Body of pancreas (tissue), 4 donors: ENCODE measurements around the gene KIF18A. TPM values are rescaled to one million over a fixed set of nuclear protein-coding genes. Genes with fewer than 3 reads are reported as not detected.

Experiments used
- ATAC-seq: fragments of 150-250 bp; one replicate; pipeline ENCODE4 v1.9.1; 2016
- DNase-seq, 4 donors: peaks; one replicate each; pipeline ENCODE4 v3.0.0-alpha.2; 2019
- H3K27ac ChIP-seq, 4 donors: fragments of 200-600 bp; sonication (generic); 1 replicate in 3 of 4; 2 replicates in 1 of 4; pipeline versions ENCODE4 v1.5.1 to v1.6.1; 2016 to 2019; ENCODE audit warnings: mild to moderate bottlenecking in 1 of 4, mixed read lengths in 1 of 4, moderate library complexity in 1 of 4
- H3K27me3 ChIP-seq, 2 donors: fragments of 200-600 bp; sonication (generic); one replicate each; pipeline ENCODE4 v1.6.0; 2016; ENCODE audit warnings: mild to moderate bottlenecking in 1 of 2
- H3K36me3 ChIP-seq, 2 donors: fragments of 200-600 bp; sonication (generic); replicated peaks in 1 of 2; 2 replicates each; pipeline ENCODE4 v1.5.1; 2016; ENCODE audit warnings: low read depth in 2 of 2; ENCODE audit not compliant: insufficient read depth in 1 of 2
- H3K4me1 ChIP-seq: fragments of 200-600 bp; sonication (generic); one replicate; pipeline ENCODE4 v1.6.0; 2016
- H3K4me3 ChIP-seq, 2 donors: fragments of 200-600 bp; sonication (generic); 1 replicate in 1 of 2; 2 replicates in 1 of 2; pipeline ENCODE4 v1.5.1; 2016 to 2019
- H3K9me3 ChIP-seq, 3 donors: fragments of 200-600 bp; sonication (generic); 1 replicate in 2 of 3; 2 replicates in 1 of 3; pipeline ENCODE4 v1.5.1; 2016
- POLR2A ChIP-seq, 3 donors: fragments of 450-650 bp; IDR thresholded peaks; one replicate each; pipeline ENCODE4 v1.6.1; 2016; ENCODE audit warnings: antibody characterized with exemption in 3 of 3, mild to moderate bottlenecking in 2 of 3
- WGBS, 2 donors: methylation state at CpG; one replicate each; pipeline ENCODE4 v1.1.5; 2017; 5-methylcytosine and 5-hydroxymethylcytosine counted together
- intact Hi-C: fragments of 100-400 bp; cut with DNase I; formaldehyde crosslinking; loops from one replicate; pipeline ENCODE4 v1.15.1; 2023
- total RNA-seq, 2 donors: library from RNA; depleted of rRNA; stranded (reverse); fragments of >200 nt; gene quantifications; one replicate each; pipeline ENCODE4 v1.1.0, GENCODE V29; 2016
- TF ChIP-seq, protein P1 (sequence below), 7 experiments: fragments of 450-650 bp in 4 of 7; fragments of 200-600 bp in 3 of 7; sonication (generic) in 3 of 7; IDR thresholded peaks; one replicate each; pipeline ENCODE4 v1.5.1; 2016 to 2019; ENCODE audit warnings: antibody characterized with exemption in 7 of 7

Gene KIF18A
- total RNA-seq, 2 donors from 2014 or later: 0.52 TPM; not detected in 1

DNA sequence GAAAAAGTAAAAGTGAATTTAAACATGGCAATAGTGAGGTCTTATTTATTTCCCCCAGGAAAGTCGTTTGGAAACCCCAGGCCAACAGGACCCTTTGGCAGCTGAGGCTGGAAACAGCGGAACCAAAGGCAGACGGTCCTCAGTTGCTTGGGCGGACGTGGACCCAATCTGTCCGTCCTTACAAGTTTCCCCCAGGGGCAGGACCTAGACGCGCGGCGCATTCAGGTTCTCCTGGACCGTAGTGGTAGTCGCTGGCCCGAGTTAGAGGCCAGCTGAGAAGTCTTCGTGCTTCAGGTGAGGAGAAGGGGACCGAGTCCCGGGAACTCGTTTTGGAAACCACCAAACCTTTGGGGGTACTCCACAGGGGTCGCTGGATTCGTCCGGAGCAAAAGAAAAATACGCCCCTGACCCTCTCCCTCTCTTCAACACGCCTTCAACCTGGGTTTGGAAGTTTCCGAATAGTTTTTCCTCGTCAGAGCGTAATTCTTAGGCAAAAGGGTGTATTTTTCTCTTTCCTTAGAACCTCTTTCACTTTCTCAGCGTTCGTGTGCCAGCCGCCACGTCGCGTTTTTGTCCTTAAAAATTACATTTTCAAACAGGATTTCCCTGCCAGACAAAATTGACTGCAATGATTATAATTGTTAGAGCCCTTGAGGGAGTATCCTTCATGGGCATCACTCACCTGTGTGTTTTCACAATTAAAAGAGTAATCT lies 2.3 kb upstream of the KIF18A start:
- no peaks in the 10 kb centered on the region for H3K27me3 ChIP-seq
- H3K27ac ChIP-seq: peak overlapping the region; percentile 45 to 83 (median 79)
- no peaks in the 10 kb centered on the region for H3K9me3 ChIP-seq
- H3K4me3 ChIP-seq: peak overlapping the region; percentile 21 to 39
- peak; percentile 73 to 82 (median 74) for DNase-seq
- H3K36me3 ChIP-seq: no peaks in the 10 kb centered on the region
- intact Hi-C loops: no loop called here
- H3K4me1 ChIP-seq: peaks cover 35% of the 10 kb centered on the region
- 0 to 1% methylated on average over 30 to 31 of the region's 31 CpGs for WGBS, 2 donors
- ATAC-seq: peak; percentile 57
- TF ChIP-seq, protein P1, sequence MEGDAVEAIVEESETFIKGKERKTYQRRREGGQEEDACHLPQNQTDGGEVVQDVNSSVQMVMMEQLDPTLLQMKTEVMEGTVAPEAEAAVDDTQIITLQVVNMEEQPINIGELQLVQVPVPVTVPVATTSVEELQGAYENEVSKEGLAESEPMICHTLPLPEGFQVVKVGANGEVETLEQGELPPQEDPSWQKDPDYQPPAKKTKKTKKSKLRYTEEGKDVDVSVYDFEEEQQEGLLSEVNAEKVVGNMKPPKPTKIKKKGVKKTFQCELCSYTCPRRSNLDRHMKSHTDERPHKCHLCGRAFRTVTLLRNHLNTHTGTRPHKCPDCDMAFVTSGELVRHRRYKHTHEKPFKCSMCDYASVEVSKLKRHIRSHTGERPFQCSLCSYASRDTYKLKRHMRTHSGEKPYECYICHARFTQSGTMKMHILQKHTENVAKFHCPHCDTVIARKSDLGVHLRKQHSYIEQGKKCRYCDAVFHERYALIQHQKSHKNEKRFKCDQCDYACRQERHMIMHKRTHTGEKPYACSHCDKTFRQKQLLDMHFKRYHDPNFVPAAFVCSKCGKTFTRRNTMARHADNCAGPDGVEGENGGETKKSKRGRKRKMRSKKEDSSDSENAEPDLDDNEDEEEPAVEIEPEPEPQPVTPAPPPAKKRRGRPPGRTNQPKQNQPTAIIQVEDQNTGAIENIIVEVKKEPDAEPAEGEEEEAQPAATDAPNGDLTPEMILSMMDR (IDR thresholded peaks at IDR 0.05): peak in 2 of 7 experiments; percentile 15 to 16
- TF ChIP-seq POLR2A (IDR thresholded peaks at IDR 0.05): peak in 2 of 3 donors; percentile 61 to 72

DNA sequence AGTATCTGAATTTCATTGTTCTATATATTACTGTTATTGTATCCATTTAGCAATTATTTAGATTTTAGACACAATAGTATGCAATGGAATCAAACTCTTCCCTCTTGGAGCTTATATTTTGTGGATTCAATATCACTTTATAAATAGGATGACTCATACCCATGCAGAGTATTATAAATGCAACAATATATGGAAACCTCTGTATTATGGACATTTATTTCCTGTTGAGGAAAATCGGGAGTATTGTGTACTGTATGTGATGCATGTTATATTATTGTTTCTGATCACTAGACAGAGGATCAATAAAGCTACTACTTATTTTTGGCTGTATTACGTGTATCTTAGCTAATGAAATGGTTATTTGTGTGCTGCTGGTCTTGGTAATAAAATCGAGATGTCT lies 1.0 kb upstream of the KIF18A start:
- 37 to 56% methylated on average over 3 of the region's 3 CpGs for WGBS, 2 donors
- TF ChIP-seq, protein P1 (IDR thresholded peaks at IDR 0.05): no peak
- no peak for TF ChIP-seq POLR2A (IDR thresholded peaks at IDR 0.05)
- no peaks in the 10 kb centered on the region for H3K36me3 ChIP-seq

DNA sequence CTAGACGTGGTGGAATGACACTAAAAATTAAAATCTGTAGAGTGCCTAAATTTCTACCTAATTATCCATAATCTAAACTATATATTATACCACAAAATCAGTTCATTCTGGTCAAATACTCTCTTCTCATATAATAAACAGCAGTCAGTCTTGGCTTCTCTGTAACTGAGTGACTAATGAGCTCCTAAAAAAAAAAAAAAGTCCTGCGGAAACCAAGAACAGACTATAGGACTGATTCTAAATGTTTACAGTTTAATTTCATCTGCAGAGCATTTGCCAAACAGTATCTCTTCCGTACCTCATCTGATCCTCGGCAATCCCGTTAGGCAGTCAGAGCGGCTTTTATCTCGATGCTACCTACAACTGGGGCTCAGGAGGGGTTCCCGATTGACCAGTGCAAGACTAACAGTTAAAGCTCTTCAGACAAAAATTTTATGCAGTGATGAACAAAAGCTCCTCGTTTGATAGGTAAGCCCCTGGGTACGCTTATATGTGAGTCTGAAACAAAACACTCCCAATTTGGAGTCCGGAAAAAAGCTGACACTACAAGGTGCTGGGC lies 686 bp downstream of the KIF18A start:
- 0 to 1% methylated on average over 11 of the region's 11 CpGs for WGBS, 2 donors
- no peaks in the 10 kb centered on the region for H3K9me3 ChIP-seq
- peaks cover 35% of the 10 kb centered on the region for H3K4me1 ChIP-seq
- intact Hi-C loops: no loop called here
- H3K27me3 ChIP-seq: no peaks in the 10 kb centered on the region
- no peaks in the 10 kb centered on the region for H3K36me3 ChIP-seq
- ATAC-seq (no peak), DNase-seq (no peak)
- TF ChIP-seq POLR2A (IDR thresholded peaks at IDR 0.05): no peak
- TF ChIP-seq, protein P1 (IDR thresholded peaks at IDR 0.05): no peak
- H3K27ac ChIP-seq: peak overlapping the region in 3 of 4 donors; percentile 72 to 81 (median 79)
- H3K4me3 ChIP-seq: peak overlapping the region in 1 of 2 donors; percentile 50

More for the DNA sequence above, 1.0 kb upstream of the KIF18A start:
- Histone ChIP-seq H3K4me1 (peaks cover 35% of the 10 kb centered on the region), H3K27me3 (no peaks in the 10 kb centered on the region), H3K27ac (peak overlapping the region in 2 of 4 donors; percentile 79 to 81), H3K9me3 (no peaks in the 10 kb centered on the region), H3K4me3 (no peak overlapping the region)
- intact Hi-C loops: no loop called here
- ATAC-seq (no peak), DNase-seq (no peak)

DNA sequence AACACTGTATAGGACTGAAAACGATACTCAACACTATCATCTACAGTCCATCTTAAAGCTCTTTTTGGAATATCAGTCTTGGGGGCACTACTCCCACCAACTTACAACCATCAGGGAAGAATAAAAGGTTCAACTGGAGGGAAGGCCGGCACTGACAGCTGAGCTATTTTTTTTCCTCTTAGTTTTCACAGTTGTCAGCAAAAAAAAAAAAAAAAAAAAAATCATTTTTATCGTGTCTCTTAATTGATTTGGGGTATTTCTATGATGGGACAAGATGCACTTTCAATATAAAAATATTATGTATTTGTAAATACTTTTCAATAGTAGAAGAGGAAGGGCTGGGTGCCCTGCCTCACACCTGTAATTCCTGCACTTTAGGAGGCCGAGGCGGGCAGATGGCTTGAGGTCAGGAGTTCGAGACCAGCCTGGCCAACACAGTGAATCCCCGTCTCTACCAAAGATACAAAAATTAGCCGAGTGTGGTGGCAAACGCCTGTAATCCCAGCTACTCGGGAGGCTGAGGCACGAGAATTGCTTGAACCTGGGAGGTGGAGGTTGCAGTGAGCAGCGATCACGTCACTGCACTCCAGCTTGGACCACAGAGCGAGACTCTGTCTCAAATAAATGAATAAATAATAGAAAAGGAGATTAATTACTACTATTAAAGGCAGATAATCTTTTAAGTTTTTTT lies 1.5 kb downstream of the KIF18A start:
- Histone ChIP-seq H3K27ac (no peak overlapping the region), H3K36me3 (no peaks in the 10 kb centered on the region), H3K27me3 (no peaks in the 10 kb centered on the region), H3K9me3 (no peaks in the 10 kb centered on the region), H3K4me3 (no peak overlapping the region), H3K4me1 (peaks cover 29% of the 10 kb centered on the region)
- 76 to 78% methylated on average over 14 of the region's 14 CpGs for WGBS, 2 donors
- ATAC-seq (no peak), DNase-seq (no peak)
- intact Hi-C loops: no loop called here
- TF ChIP-seq, protein P1 (IDR thresholded peaks at IDR 0.05): no peak
